Common myeloid progenitor, CD34-positive (primary cell): ENCODE measurements around the gene ERN1.

Experiments
- CTCF ChIA-PET: fragments of 350-600 bp; sonication (Branson Sonifier 250); formaldehyde crosslinking; loops from one replicate; lab custom pipeline; 2021; ENCODE audit warnings: antibody characterized with exemption; lab: Charles Lee
- POLR2A ChIA-PET: fragments of 350-600 bp; sonication (Branson Sonifier 250); formaldehyde crosslinking; loops from one replicate; lab custom pipeline; 2021; ENCODE audit warnings: antibody characterized with exemption; lab: Charles Lee
- DNase-seq, 3 donors: peaks; one replicate each; pipeline versions ENCODE4 v3.0.0 to v3.0.0-alpha.2; 2013
- H3K27ac ChIP-seq, 2 experiments: 1 replicate in 1 of 2; 2 replicates in 1 of 2; pipeline ENCODE4 v1.7.0; 2013; ENCODE audit warnings: inconsistent platforms in 2 of 2, low read length in 2 of 2, mild to moderate bottlenecking in 2 of 2, low read depth in 1 of 2, moderate library complexity in 1 of 2; ENCODE audit not compliant: severe bottlenecking in 2 of 2, insufficient read depth in 1 of 2, poor library complexity in 1 of 2
- H3K27me3 ChIP-seq, 5 experiments: replicated peaks in 2 of 5; 1 replicate in 3 of 5; 2 replicates in 2 of 5; pipeline versions ENCODE4 v1.6.1 to v1.7.0; 2013; ENCODE audit warnings: low read length in 4 of 5, mild to moderate bottlenecking in 2 of 5, moderate library complexity in 2 of 5, inconsistent platforms in 1 of 5; ENCODE audit not compliant: insufficient read depth in 5 of 5, control insufficient read depth in 4 of 5
- H3K36me3 ChIP-seq, 4 experiments: 1 replicate in 2 of 4; 2 replicates in 2 of 4; pipeline versions ENCODE4 v1.6.1 to v1.7.0; 2013; ENCODE audit warnings: low read length in 3 of 4, control low read depth in 1 of 4, mild to moderate bottlenecking in 1 of 4; ENCODE audit not compliant: control insufficient read depth in 4 of 4, insufficient read depth in 4 of 4
- H3K4me1 ChIP-seq, 4 experiments: 1 replicate in 3 of 4; 2 replicates in 1 of 4; pipeline versions ENCODE4 v1.6.1 to v1.7.1; 2013; ENCODE audit warnings: low read length in 3 of 4, mild to moderate bottlenecking in 3 of 4, control low read depth in 1 of 4, inconsistent platforms in 1 of 4, moderate library complexity in 1 of 4; ENCODE audit not compliant: control insufficient read depth in 4 of 4, insufficient read depth in 4 of 4; ENCODE audit errors: control extremely low read depth in 1 of 4
- H3K4me3 ChIP-seq, 7 experiments: 1 replicate in 4 of 7; 2 replicates in 3 of 7; pipeline versions ENCODE4 v1.5.1 to v1.7.0; 2013; ENCODE audit warnings: mild to moderate bottlenecking in 7 of 7, low read length in 6 of 7, moderate library complexity in 6 of 7, inconsistent platforms in 2 of 7, low read depth in 2 of 7, control low read depth in 1 of 7; ENCODE audit not compliant: insufficient read depth in 4 of 7, control insufficient read depth in 1 of 7; ENCODE audit errors: extremely low read depth in 1 of 7
- H3K9me3 ChIP-seq, 5 experiments: 1 replicate in 4 of 5; 2 replicates in 1 of 5; pipeline versions ENCODE4 v1.6.1 to v1.7.1; 2013; ENCODE audit warnings: low read length in 4 of 5, mild to moderate bottlenecking in 2 of 5, inconsistent platforms in 1 of 5, low read depth in 1 of 5, moderate library complexity in 1 of 5; ENCODE audit not compliant: control insufficient read depth in 4 of 5, insufficient read depth in 2 of 5; ENCODE audit errors: control extremely low read depth in 1 of 5
- WGBS: methylation state at CpG from one replicate; pipeline ENCODE4 v1.1.5; 2013; ENCODE audit not compliant: insufficient coverage; 5-methylcytosine and 5-hydroxymethylcytosine counted together

The ERN1 gene

DNA sequence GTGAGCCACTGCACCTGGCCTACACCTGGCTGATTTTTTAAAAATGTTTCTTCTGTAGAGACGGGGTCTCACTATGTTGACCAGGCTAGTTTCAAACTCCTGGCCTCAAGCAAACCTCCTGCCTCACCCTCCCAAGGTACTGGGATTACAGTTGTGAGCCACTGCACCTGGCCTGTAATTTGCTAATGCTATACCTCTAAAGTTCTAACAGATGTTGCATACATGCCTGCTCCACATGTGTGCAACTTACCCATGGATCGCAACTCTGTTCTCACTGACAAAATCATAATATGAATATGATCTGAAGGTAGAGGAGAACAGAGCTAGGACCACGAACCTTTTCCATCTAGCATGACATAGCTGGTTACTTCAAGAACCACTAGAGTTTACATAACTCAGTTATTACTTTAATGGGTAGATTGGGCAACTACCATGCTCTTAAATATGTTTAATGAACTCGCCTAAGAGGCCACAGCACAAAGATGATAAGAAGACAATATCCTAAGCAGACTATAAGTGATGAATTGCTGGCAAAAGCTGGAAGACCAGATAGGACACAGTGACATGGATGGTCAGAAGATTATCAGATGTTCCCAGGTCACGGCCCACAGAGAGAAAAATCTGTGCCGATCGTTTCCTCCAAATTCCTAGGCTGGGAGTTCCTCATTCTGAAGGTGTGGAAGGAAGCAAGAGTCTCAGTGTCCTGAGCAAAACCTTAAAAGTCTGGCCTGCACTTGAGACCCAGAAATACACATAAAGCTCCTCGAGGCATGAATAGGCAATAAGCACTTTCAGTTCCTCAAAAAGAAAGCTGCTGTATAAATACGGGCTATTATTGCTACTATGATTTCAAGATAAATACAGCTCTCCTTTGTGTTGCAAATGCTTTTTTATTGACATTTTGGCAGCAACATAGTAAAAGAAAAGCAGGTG, 55.9 kb downstream of the ERN1 start:
- POLR2A ChIA-PET, result interaction anchor here (0.6 kb wide), 1 partner anchor 21 kb away, joined by 4 read pairs; no protein-coding TSS in a partner anchor

DNA sequence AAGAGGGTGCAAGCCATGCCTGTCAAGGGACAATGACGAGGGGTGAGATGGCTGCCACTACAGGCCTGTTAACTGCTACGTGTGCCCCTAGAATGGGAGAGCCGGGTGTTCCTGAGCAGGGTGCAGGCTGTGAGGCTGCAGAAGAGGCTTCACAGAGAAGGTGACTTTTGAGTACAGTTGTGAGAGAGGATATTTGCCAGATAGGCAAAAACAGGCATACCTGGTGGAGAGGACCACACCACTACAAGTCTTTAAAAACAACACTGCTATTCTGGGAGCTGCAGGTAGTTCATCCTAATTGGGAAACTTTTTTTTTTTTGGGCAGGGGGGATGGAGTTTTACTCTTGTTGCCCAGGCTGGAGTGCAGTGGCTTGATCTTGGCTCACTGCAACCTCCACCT, 58.8 kb downstream of the ERN1 start:
- Histone ChIP-seq H3K36me3 (peaks cover 14 to 44% (median 17%) of the 10 kb centered on the region in 4 experiments), H3K9me3 (peaks cover 7 to 18% (median 14%) of the 10 kb centered on the region in 5 experiments), H3K4me1 (peaks cover 19 to 25% (median 24%) of the 10 kb centered on the region in 4 experiments), H3K4me3 (no peak overlapping the region), H3K27ac (no peak overlapping the region), H3K27me3 (no peaks in the 10 kb centered on the region)
- no peak for DNase-seq
- 100% methylated on average over 2 of the region's 3 CpGs for WGBS
- ChIA-PET POLR2A (interaction anchor here (0.6 to 1.0 kb wide), 3 partner anchors 19 to 47 kb away, joined by 3 to 8 read pairs (median 4); no protein-coding TSS in a partner anchor), CTCF (interaction anchor here (1.0 to 2.1 kb wide), 3 partner anchors 10 to 62 kb away, joined by 4 to 9 read pairs (median 7); no protein-coding TSS in a partner anchor)

More for the DNA sequence above, 55.9 kb downstream of the ERN1 start:
- H3K4me1 ChIP-seq, result peaks cover 23 to 36% (median 33%) of the 10 kb centered on the region in 4 experiments
- peak overlapping the region in 4 of 7 experiments; percentile 20 to 57 (median 47) for H3K4me3 ChIP-seq
- peak overlapping the region; percentile 33 to 60 for H3K27ac ChIP-seq
- H3K27me3 ChIP-seq, result no peaks in the 10 kb centered on the region
- H3K9me3 ChIP-seq, result peaks cover 7 to 14% (median 10%) of the 10 kb centered on the region in 5 experiments
- H3K36me3 ChIP-seq, result peaks cover 11 to 29% (median 12%) of the 10 kb centered on the region in 4 experiments
- 27% methylated on average over 4 of the region's 9 CpGs for WGBS
- peak; percentile 34 to 88 (median 79) for DNase-seq
- CTCF ChIA-PET, result interaction anchor here (0.7 to 4.5 kb wide), 14 partner anchors 9 to 208 kb away, joined by 3 to 42 read pairs (median 4); no protein-coding TSS in a partner anchor

DNA sequence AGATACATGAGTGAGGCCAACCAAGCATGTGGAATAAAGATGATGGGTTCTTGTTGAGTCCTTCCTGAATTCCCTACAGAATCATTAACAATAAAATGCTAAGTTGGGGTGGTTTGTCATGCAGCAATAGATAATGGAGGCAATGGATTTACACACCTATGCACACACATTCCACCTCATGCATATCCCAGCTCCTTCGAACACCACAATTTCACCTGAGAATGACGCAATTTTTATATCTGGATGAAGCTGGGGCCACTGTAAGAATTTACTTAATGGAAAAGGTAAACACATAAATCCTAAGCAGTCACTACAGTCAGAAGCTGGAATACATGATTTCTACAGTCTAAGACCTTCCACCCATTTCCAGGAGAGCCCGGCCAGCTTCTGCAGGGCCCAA, 59.7 kb downstream of the ERN1 start:
- WGBS, result no CpG with 5 or more reads among the region's 3 CpGs

DNA sequence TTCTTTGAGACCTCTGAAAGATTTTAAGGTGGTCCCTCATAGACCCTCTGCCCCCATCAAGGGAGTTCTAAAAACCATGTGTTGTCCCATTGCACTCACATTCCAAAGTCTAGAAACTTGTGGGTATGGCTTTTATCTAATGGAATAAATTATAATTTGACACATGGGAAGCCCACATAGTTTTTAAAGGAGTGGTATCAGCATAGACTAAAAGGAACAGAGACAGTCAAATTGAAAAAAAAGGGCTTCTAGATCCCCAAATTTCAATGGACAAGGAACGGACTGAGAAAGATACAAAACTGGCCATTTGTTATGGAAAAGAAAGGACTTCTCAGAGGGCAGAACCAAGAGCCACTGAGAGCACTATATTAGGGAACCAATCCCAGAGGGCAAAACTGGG, 60.8 kb downstream of the ERN1 start:
- no peak for DNase-seq
- 100% methylated on average over 1 of the region's 1 CpG for WGBS
- CTCF ChIA-PET, result interaction anchor here (0.7 to 10.2 kb wide), 3 partner anchors 10 to 63 kb away, joined by 3 to 212 read pairs (median 13); partner anchors contain the start of gene ERN1
- peaks cover under 1 to 7% (median 5%) of the 10 kb centered on the region in 4 experiments for H3K4me1 ChIP-seq
- POLR2A ChIA-PET, result no interaction called here
- H3K27ac ChIP-seq, result no peak overlapping the region
- H3K36me3 ChIP-seq, result peaks cover 14 to 44% (median 17%) of the 10 kb centered on the region in 4 experiments
- H3K9me3 ChIP-seq, result peaks cover 7 to 18% (median 14%) of the 10 kb centered on the region in 5 experiments
- no peaks in the 10 kb centered on the region for H3K27me3 ChIP-seq
- no peak overlapping the region for H3K4me3 ChIP-seq

More for the DNA sequence above, 59.7 kb downstream of the ERN1 start:
- ChIA-PET CTCF (interaction anchor here (1.0 to 3.9 kb wide), 3 partner anchors 23 to 63 kb away, joined by 7 to 13 read pairs (median 9); no protein-coding TSS in a partner anchor), POLR2A (interaction anchor here (1.0 kb wide), 1 partner anchor 48 kb away, joined by 4 read pairs; no protein-coding TSS in a partner anchor)
- Histone ChIP-seq H3K9me3 (peaks cover 7 to 18% (median 14%) of the 10 kb centered on the region in 5 experiments), H3K36me3 (peaks cover 14 to 44% (median 17%) of the 10 kb centered on the region in 4 experiments), H3K4me1 (peaks cover 11 to 16% (median 15%) of the 10 kb centered on the region in 4 experiments), H3K4me3 (no peak overlapping the region), H3K27me3 (no peaks in the 10 kb centered on the region), H3K27ac (no peak overlapping the region)
- no peak for DNase-seq

DNA sequence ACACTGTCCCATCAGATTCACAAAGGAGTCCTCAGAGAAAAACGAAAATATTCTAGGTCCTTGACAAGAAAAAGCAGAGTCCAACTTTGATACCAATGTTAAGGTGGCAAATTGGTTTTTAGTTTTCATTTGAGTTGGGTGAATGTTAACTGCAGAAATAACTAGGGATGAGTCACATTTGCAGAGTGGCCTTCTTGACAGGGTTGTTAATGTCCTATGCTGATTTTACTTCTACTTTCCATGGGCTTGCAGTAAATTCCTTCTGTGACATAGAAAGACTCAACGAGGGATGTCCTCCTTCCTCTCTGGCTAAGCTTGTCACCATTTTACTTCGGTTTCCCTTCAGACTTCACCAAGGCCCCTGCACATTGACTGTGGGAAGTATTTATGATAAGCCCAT, 62.3 kb downstream of the ERN1 start:
- no CpG with 5 or more reads among the region's 3 CpGs for WGBS
- no peaks in the 10 kb centered on the region for H3K27me3 ChIP-seq
- peaks cover 0 to 12% (median 4%) of the 10 kb centered on the region in 4 experiments for H3K4me1 ChIP-seq
- no peak overlapping the region for H3K27ac ChIP-seq
- H3K9me3 ChIP-seq, result peaks cover 7 to 18% (median 14%) of the 10 kb centered on the region in 5 experiments
- no peak for DNase-seq
- CTCF ChIA-PET, result interaction anchor here (1.0 to 10.2 kb wide), 3 partner anchors 19 to 65 kb away, joined by 3 to 212 read pairs (median 13); partner anchors contain the start of gene ERN1
- H3K4me3 ChIP-seq, result no peak overlapping the region
- H3K36me3 ChIP-seq, result peaks cover 14 to 44% (median 17%) of the 10 kb centered on the region in 4 experiments
- POLR2A ChIA-PET, result no interaction called here

DNA sequence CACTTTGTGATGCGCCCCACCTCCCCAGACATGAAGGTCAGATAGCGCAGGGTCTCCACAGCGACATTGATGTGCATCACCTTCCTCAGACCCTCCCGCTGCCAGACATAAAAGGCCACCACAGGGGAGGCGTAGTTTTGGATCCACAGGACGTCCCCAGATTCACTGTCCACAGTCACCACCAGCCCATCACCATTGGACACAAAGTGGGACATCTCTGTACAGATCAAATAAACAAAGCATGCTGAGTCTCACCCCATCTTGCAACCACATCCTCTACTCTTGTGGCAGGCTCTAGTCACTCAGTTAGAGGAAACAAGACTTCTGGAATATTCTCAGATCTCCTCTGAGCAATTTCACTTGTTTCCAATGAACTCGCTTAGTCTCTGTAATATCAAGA, 63.2 kb downstream of the ERN1 start:
- ChIA-PET CTCF (interaction anchor here (1.0 to 10.2 kb wide), 7 partner anchors 8 to 66 kb away, joined by 3 to 212 read pairs (median 13); partner anchors contain the start of gene ERN1), POLR2A (no interaction called here)
- no peaks in the 10 kb centered on the region for H3K27me3 ChIP-seq
- DNase-seq, result no peak
- peaks cover 0 to 12% (median 4%) of the 10 kb centered on the region in 4 experiments for H3K4me1 ChIP-seq
- 94% methylated on average over 7 of the region's 7 CpGs for WGBS
- H3K4me3 ChIP-seq, result no peak overlapping the region
- peaks cover 7 to 18% (median 14%) of the 10 kb centered on the region in 5 experiments for H3K9me3 ChIP-seq
- H3K27ac ChIP-seq, result no peak overlapping the region
- H3K36me3 ChIP-seq, result peaks cover 14 to 41% (median 17%) of the 10 kb centered on the region in 4 experiments
